Stimulated activated CD8-positive, alpha-beta memory T cell treated with anti-CD3 and anti-CD28 coated beads, Interleukin-15, amount 100 ng/mL, for 4 hours (primary cell): ENCODE results near the gene PIK3R1.
A peak's percentile ranks its signal among the peaks of the same experiment; 100 is the strongest.

ENCODE experiments used
- DNase-seq, 2 donors: peaks; one replicate each; pipeline ENCODE4 v3.0.0-alpha.2; 2020; ENCODE audit warnings: low read depth in 2 of 2

The PIK3R1 gene

DNA sequence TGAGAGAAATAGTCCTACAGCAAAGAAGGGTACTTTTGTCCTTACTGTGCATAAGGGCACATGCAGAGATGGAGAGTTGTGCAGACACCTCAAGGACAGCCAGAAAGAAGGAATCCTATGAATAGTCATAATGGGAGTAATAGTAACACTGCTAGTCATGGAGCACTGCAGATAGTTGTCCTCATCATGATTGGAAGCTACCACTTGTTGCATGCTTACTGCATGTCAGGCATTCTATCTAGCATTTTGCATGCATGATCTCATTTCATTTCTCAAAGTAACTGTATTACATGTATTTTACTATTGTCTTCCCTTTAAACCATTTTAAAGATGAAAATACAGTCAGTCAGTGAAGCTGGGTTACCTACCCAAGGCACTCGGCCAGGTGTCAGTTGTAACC is 81.3 kb downstream of the PIK3R1 start:
- DNase-seq, result no peak

DNA sequence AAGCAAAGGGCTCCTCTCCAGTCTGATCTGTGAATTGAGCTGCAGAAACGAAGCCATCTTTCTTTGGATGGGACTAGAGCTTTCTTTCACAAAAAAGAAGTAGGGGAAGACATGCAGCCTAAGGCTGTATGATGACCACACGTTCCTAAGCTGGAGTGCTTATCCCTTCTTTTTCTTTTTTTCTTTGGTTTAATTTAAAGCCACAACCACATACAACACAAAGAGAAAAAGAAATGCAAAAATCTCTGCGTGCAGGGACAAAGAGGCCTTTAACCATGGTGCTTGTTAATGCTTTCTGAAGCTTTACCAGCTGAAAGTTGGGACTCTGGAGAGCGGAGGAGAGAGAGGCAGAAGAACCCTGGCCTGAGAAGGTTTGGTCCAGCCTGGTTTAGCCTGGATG is 82.1 kb downstream of the PIK3R1 start:
- DNase-seq, result no peak

DNA sequence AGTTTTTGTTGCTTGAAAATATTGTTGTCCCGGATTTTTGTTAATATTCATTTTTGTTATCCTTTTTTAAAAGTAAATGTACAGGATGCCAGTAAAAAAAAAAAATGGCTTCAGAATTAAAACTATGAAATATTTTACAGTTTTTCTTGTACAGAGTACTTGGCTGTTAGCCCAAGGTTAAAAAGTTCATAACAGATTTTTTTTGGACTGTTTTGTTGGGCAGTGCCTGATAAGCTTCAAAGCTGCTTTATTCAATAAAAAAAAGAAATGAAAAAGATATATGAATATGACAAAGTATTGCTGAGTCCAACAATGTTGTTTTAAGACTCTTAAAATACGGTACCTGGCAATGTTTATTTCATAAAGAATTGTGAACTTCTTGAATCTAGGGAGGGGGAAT is 82.9 kb downstream of the PIK3R1 start:
- no peak for DNase-seq

GRCh38 chr5:68299105-68299504 is 83.5 kb downstream of the PIK3R1 start:
- DNase-seq, result no peak

GRCh38 chr5:68299575-68299974 is 84.0 kb downstream of the PIK3R1 start:
- no peak for DNase-seq

DNA sequence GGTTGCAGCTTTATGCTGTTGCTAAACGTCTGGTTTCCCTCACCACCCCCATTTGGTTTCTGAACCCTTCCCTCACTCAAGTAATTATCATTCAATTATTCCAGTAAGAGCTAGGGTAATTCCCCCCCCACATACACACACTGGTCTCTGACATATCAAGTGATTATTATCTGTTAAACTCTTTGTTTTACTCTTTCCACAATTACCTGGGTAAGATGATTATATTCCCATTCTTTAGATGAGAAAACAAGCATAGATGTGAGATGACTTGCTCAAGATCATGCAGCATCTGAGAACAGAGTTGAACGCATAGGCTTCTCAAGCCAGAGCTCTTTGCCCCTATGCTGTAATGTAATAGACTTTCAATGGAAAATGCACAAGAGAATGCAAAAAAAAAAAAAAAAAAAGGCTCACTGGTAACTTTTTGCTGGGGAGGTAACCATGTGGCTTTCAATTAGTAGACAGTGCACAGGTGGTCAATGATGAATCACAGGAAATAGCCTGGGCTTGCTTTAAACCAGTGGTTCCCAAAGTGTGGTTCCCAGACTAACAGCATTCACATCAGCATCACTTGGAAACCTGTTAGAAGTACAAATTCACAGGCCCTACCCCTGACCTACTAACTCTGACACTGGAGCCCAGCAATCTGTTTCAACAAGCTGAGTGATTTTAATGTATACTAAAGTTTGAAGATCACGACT is 87.6 kb downstream of the PIK3R1 start:
- DNase-seq, result no peak

DNA sequence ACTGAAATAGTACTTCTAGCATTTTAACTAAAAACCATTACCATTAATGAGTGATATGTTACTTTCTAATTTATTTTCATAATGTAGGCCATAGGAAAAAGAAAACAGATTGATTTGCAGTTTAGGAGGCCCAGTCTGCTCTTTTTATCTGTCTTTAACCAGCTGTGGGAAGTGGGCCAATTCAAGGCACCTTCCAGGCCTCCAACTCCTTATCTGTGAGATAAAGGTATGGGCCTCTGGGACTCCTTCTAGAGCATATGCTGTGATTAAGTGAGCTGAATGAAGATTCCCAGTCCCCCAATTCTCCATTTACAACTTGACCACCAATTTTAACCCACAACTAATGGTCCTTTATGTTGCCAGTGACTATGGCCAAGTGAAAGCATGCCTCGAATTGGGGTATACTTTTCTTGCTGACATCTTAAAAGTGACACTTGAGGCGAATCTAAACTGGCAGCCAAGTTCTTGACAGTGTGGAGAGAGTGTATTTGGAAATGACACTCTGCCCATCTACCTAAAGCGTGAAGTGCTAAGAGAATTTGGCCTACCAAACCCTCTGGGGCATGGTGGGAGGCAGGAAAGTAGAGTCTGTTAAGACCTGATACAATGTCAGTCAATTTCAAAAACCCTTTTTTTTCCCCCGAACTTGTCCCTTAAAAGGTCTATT is 88.3 kb downstream of the PIK3R1 start:
- no peak for DNase-seq

DNA sequence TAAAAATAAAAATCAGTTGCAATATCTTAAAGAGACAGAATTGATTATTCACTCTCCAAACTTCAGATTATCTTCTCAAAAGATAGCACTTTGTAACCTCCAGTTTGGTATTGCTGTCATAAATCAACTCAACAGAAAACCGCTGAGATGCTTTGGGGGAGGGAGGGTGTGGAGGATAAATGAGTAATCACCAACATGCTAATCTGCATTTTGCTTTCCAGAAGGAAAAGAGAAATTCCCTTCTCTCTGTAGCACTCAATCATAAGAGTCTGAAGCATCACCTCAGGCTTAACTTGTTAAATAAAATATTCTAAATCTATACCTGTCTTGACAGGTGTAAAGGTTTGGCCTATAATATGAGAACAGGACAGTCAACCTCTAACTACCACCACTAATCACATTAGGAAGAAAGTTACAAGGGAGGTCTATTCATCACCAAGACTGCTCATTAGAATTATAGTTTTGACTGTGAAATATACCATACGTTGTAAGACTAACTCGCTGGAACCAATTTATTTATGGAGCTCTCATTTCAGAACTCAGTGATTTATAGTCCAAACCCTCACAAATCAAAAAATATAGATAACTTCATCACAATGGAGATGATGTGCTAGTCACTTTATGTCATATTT is 89.0 kb downstream of the PIK3R1 start:
- DNase-seq, result no peak

- no peak for DNase-seq
These were observed 89.8 kb downstream of the PIK3R1 start for GRCh38 chr5:68305223-68305870.

GRCh38 chr5:68306361-68307014 is 90.9 kb downstream of the PIK3R1 start:
- DNase-seq, result no peak

DNA sequence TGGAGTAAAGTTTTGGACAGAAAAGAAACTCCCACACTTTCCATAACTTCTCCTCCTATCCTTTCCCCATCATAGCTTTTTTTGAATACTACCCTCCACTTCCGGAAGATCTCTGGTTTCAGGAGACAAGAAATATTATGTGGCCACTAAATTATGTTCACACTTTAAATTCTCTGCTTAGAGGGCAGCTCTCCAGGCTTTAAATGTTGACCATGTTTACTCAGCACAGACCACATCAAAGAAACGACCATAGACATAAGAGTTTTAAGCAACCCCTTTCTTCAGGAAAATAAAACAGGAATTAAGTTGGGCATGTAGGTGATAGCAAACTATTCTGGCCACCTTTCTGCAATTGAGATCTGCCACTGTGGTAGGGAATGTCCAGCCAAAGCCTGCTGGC is 97.8 kb downstream of the PIK3R1 start:
- no peak for DNase-seq

DNA sequence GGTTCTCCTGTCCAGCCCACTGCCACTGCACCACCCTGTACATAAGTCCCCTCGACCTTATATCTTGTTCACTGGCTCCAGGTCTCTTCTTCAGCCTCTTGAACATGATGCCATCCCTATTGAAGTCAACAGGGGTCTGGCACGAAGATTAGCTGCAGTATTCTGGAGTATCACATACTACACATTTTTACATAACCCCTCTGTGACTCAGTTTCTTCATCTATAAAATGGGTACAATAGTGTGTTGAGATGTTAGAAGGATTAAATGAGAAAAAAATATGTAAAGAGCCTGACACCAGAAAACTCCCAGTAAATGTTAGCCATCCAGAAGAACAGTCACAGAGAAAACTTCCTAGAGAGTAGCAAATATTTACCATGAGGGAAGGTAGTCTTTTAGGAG is 98.9 kb downstream of the PIK3R1 start:
- no peak for DNase-seq

GRCh38 chr5:68315679-68316271 is 100.2 kb downstream of the PIK3R1 start:
- DNase-seq, result peak in 1 of 2 donors; percentile 17

GRCh38 chr5:68316469-68316868 is 100.9 kb downstream of the PIK3R1 start:
- DNase-seq, result no peak

DNA sequence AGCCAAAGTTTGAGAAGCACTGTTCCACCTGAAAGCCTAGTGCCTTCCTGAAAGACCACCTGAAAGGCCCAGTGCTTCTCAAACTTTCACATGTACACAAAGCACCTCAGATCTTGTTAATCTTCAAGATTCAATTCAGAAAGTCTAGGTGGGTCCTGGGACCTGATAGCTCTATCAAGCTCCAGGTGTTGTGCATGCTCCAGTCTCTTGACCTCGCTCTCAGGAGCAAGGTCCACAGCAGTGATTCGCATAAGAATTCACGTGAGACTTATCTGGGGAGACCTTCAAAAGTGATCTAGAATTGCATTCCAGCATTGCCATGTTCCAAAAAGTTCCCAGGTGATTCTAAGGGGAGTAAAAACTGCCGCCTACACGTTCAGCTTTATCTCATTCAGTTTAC is 102.1 kb downstream of the PIK3R1 start:
- DNase-seq, result no peak

GRCh38 chr5:68318955-68319705 is 103.6 kb downstream of the PIK3R1 start:
- no peak for DNase-seq

DNA sequence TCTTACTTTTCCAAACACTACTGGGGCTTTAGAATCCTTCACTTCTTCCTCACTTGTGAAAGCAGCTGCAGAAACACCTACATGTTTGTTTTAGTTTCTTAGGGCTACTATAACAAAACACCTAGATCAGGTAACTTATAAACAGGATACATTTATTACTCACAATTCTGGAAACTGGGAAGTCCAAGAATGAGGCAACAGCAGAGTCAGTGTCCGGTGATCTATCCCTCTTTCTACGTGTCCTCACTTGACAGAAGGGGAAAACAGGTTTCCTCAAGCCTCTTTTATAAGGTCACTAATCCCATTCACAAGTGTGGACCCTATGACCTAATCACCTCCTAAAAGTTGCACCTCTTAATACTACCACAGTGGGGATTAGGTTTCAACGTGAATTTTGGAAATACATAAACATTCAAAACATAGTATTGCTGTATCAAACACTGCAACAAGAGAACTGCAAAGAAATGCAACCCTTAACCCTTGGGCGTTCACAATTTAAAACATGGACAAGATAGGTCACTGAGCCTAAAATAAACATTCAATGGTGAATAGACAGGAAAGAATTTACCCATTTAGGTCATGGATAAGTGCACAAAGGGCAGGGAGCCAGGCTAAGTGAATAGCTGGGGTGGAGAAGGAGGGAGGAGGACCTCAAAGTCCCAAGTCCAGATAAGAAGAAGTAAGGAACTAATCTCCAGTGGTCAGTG is 104.3 kb downstream of the PIK3R1 start:
- no peak for DNase-seq

DNA sequence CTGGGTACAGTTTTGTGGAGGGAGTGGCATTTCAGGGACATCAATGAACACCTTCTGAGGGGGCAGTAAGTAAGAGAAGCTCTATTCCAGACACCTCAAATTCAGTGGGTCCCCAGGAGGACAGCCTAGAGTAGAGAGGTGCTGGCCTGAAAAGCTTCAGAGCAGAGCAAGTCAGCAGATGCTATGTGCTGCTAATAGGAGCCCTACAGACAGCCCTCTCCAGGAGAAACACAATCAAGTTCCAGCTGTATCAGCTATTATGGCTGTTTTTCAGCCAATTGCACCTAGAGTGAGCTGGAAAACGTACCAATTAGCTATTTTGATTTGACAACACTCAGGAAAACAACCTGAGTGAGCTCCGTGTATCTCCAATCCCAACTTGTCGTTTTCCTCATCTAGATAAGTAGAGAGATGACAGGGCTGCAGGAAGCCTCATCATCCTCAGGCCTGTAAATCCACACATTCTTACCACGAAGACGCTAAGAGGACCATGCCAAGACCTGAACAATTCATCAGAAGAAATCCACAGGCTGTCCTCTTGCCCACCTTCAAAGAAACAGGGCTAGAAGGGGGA is 104.9 kb downstream of the PIK3R1 start:
- DNase-seq, result no peak

DNA sequence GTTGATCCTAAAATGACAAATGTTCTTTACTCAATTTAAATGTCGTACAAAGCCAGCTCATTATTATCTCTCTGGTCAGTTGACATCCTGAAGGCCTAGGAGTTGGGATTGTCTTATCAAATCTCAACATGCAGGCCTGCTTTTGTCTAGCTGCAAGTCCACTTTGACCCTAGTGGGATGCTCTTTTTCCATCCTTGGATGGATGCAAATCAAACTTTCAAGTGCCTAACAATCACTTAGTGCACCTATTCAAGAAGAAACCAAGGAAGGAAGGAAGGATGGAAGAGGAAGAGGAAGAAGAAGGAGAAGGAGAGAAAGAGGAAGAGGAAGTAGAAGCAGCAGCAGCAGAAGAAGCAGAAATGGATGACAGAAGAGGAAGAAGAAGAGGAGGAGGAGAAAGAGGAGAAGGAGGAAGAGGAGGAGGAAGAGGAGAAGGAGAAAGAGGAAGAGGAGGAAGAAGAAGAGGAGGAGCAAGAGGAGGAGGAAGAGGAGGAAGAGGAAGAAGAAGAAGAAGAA is 109.6 kb downstream of the PIK3R1 start:
- no peak for DNase-seq
